Astrocyte (in vitro differentiated cells and primary cell): ENCODE data around the gene SCN2B. TPM values are rescaled to one million over a fixed set of nuclear protein-coding genes. Genes with fewer than 3 reads are reported as not detected.

Source experiments
- DNase-seq: peaks from one replicate; pipeline ENCODE4 v3.0.0-alpha.2; 2010; ENCODE audit warnings: low read depth
- FAIRE-seq: peaks from 2 replicates; lab custom pipeline; 2011; peaks lifted over from hg19 to GRCh38; lab: Jason Lieb, UNC
- H2AFZ ChIP-seq: 2 replicates; pipeline ENCODE4 v1.6.0; 2012; ENCODE audit warnings: low read depth, low read length, inconsistent platforms
- H3K27ac ChIP-seq: 2 replicates; pipeline ENCODE4 v1.5.1; 2011; ENCODE audit warnings: low read depth, low read length, inconsistent platforms
- H3K27me3 ChIP-seq: 2 replicates; pipeline ENCODE4 v1.6.0; 2011; ENCODE audit warnings: low read length, inconsistent platforms; ENCODE audit not compliant: insufficient read depth
- H3K36me3 ChIP-seq: 2 replicates; pipeline ENCODE4 v1.5.1; 2011; ENCODE audit warnings: low read length, inconsistent platforms; ENCODE audit not compliant: insufficient read depth
- H3K4me1 ChIP-seq: 2 replicates; pipeline ENCODE4 v1.5.1; 2011; ENCODE audit warnings: low read length, inconsistent platforms; ENCODE audit not compliant: insufficient read depth
- H3K4me2 ChIP-seq: 2 replicates; pipeline ENCODE4 v1.6.0; 2012; ENCODE audit warnings: low read length, inconsistent platforms
- H3K4me3 ChIP-seq: 2 replicates; pipeline ENCODE4 v1.5.1; 2011; ENCODE audit warnings: low read depth, mild to moderate bottlenecking, low read length, inconsistent platforms; ENCODE audit not compliant: insufficient read depth
- H3K79me2 ChIP-seq: 2 replicates; pipeline ENCODE4 v1.6.0; 2012; ENCODE audit warnings: mild to moderate bottlenecking, low read length, inconsistent platforms; ENCODE audit not compliant: insufficient read depth
- H3K9ac ChIP-seq: 2 replicates; pipeline ENCODE4 v1.6.0; 2012; ENCODE audit warnings: mild to moderate bottlenecking, low read length, inconsistent platforms
- H3K9me3 ChIP-seq: 2 replicates; pipeline ENCODE4 v1.5.1; 2012; ENCODE audit warnings: low read depth, mild to moderate bottlenecking, low read length, inconsistent platforms; ENCODE audit not compliant: insufficient read depth
- H4K20me1 ChIP-seq: 2 replicates; pipeline ENCODE4 v1.6.0; 2012; ENCODE audit warnings: low read length, inconsistent platforms; ENCODE audit not compliant: insufficient read depth
- H3K27ac Mint-ChIP-seq: one replicate; pipeline ENCODE4 v1.8.0; 2021; ENCODE audit warnings: mild to moderate bottlenecking, mixed read lengths; ENCODE audit not compliant: unreplicated experiment
- H3K27me3 Mint-ChIP-seq: one replicate; pipeline ENCODE4 v1.8.0; 2021; ENCODE audit warnings: low read depth, mixed read lengths; ENCODE audit not compliant: unreplicated experiment
- H3K36me3 Mint-ChIP-seq: one replicate; pipeline ENCODE4 v1.8.0; 2021; ENCODE audit warnings: low read depth, mixed read lengths; ENCODE audit not compliant: unreplicated experiment
- H3K4me1 Mint-ChIP-seq: one replicate; pipeline ENCODE4 v1.8.0; 2021; ENCODE audit warnings: low read depth, mixed read lengths; ENCODE audit not compliant: unreplicated experiment
- H3K4me3 Mint-ChIP-seq: one replicate; pipeline ENCODE4 v1.8.0; 2021; ENCODE audit warnings: mild to moderate bottlenecking, moderate library complexity, mixed read lengths; ENCODE audit not compliant: unreplicated experiment
- H3K9me3 Mint-ChIP-seq: one replicate; pipeline ENCODE4 v1.8.0; 2021; ENCODE audit warnings: mild to moderate bottlenecking, mixed read lengths; ENCODE audit not compliant: unreplicated experiment
- EZH2 ChIP-seq: IDR thresholded peaks from 2 replicates; pipeline ENCODE4 v1.6.1; 2012; ENCODE audit warnings: mild to moderate bottlenecking, low read length, inconsistent platforms; ENCODE audit not compliant: insufficient read depth
- total RNA-seq: library from RNA; stranded (reverse); gene quantifications from 2 replicates; pipeline ENCODE4 v1.2.1, GENCODE V29; 2021
- TF ChIP-seq, protein P1 (sequence below): IDR thresholded peaks from 2 replicates; pipeline ENCODE4 v1.5.1; 2011; ENCODE audit warnings: low read depth, mild to moderate bottlenecking, inconsistent platforms, low read length, moderate library complexity; ENCODE audit not compliant: insufficient read depth

SCN2B gene
- total RNA-seq, 1 donor from 2014 or later, result 0.18 TPM

DNA sequence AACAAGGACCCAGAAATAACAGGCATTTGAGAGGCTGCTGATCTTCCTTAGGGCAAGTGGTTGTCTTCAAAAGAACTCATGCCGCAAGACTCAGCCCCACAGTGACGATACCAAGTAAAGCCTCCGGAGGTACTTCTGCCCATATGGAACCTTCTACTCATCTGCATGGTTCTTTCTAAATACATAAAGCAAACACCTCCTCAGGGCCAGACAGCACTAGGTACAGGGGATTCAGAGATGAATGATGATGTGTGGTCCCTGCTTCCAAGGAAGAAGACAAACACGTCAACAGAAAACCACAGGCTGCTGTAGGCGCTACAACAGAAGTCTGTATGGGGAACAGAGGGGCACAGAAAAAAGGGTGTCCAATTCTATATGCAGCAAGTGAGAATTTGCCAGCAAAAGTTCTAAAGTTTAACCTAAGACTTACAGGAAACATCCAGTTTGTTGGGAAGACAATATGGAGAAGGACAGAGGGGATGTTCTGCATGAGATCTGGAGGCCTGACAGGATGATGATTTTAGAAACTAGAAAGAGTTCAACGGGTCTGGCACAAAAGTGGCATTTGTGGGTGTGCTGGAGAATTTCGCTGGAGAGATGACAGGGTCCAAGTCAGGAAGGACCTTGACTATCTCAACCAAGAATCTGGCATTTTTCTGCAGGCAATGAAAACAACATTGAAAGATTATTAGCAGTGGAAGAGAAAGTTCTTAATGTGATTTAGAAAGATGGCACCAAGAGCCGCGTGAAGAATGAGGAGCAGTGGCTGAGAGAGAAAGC lies 24.7 kb upstream of the SCN2B start:
- no peak overlapping the region for H2AFZ ChIP-seq
- H3K79me2 ChIP-seq, result no peaks in the 10 kb centered on the region
- no peak overlapping the region for H3K27ac ChIP-seq
- no peaks in the 10 kb centered on the region for H3K9me3 ChIP-seq
- no peaks in the 10 kb centered on the region for H4K20me1 ChIP-seq
- no peak overlapping the region for H3K9ac ChIP-seq
- Mint-ChIP-seq H3K9me3 (peaks cover 2% of the 10 kb centered on the region), H3K4me1 (no peaks in the 10 kb centered on the region), H3K36me3 (no peaks in the 10 kb centered on the region), H3K27me3 (peaks cover 6% of the 10 kb centered on the region), H3K4me3 (no peak overlapping the region), H3K27ac (no peak overlapping the region)
- peaks cover 17% of the 10 kb centered on the region for H3K27me3 ChIP-seq
- H3K4me1 ChIP-seq, result no peaks in the 10 kb centered on the region
- TF ChIP-seq EZH2, result no peak
- TF ChIP-seq, protein P1, sequence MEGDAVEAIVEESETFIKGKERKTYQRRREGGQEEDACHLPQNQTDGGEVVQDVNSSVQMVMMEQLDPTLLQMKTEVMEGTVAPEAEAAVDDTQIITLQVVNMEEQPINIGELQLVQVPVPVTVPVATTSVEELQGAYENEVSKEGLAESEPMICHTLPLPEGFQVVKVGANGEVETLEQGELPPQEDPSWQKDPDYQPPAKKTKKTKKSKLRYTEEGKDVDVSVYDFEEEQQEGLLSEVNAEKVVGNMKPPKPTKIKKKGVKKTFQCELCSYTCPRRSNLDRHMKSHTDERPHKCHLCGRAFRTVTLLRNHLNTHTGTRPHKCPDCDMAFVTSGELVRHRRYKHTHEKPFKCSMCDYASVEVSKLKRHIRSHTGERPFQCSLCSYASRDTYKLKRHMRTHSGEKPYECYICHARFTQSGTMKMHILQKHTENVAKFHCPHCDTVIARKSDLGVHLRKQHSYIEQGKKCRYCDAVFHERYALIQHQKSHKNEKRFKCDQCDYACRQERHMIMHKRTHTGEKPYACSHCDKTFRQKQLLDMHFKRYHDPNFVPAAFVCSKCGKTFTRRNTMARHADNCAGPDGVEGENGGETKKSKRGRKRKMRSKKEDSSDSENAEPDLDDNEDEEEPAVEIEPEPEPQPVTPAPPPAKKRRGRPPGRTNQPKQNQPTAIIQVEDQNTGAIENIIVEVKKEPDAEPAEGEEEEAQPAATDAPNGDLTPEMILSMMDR, result no peak
- no peak overlapping the region for H3K4me3 ChIP-seq
- no peak overlapping the region for H3K4me2 ChIP-seq
- no peaks in the 10 kb centered on the region for H3K36me3 ChIP-seq
- DNase-seq (no peak), FAIRE-seq (no peak)

DNA sequence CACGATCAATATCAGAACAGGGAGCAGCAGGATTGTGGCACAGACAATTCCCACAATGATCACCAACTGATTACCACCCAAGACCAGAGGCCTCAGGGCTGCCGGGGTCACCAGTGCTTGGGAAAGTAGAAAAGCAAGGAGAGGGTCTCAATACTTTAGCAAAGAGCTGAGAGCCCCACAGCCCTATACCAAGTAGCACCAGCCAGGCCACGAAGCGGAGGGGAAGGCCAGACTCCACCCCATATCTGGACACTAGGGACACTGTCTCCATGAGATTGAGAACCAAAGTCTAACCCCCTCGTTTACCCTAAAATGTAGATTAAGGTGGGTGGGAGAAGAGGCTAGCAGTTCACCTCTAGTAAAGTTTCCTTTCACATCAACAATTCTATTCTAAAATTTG lies 24.1 kb upstream of the SCN2B start:
- Histone ChIP-seq H3K4me3 (no peak overlapping the region), H3K36me3 (no peaks in the 10 kb centered on the region), H3K79me2 (no peaks in the 10 kb centered on the region), H4K20me1 (no peaks in the 10 kb centered on the region), H3K27ac (no peak overlapping the region), H2AFZ (no peak overlapping the region), H3K27me3 (peaks cover 11% of the 10 kb centered on the region), H3K9me3 (no peaks in the 10 kb centered on the region), H3K9ac (no peak overlapping the region), H3K4me2 (no peak overlapping the region), H3K4me1 (no peaks in the 10 kb centered on the region)
- Mint-ChIP-seq H3K27me3 (peaks cover 2% of the 10 kb centered on the region), H3K27ac (no peak overlapping the region), H3K4me1 (peaks cover 2% of the 10 kb centered on the region), H3K9me3 (no peaks in the 10 kb centered on the region), H3K4me3 (no peak overlapping the region), H3K36me3 (no peaks in the 10 kb centered on the region)
- FAIRE-seq (no peak), DNase-seq (no peak)
- TF ChIP-seq EZH2, result no peak
- TF ChIP-seq, protein P1, result no peak

DNA sequence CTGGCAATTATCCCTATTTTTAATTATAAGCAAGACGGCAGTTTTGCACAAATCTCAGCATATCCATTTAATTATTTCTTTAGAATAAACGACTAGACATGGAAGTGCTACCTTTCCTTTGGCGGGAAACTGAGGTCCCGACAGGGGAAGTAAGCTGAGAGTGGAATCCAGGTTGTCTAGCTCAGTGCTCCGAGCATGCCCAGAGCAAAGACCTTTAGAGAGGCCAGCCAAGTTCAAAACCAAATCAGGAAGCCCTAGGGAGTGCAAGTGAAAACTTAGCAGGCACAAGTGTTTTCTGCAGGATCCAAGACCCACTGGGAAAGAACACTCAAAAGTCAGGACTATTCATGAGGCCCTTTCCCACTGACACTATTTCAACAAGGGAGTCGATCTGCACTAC lies 22.7 kb upstream of the SCN2B start:
- Mint-ChIP-seq H3K4me3 (no peak overlapping the region), H3K36me3 (no peaks in the 10 kb centered on the region)
- no peak for TF ChIP-seq EZH2
- TF ChIP-seq, protein P1, result no peak

More for the DNA sequence above, 22.7 kb upstream of the SCN2B start:
- Histone ChIP-seq H3K4me3 (no peak overlapping the region), H3K27ac (no peak overlapping the region), H2AFZ (no peak overlapping the region), H4K20me1 (no peaks in the 10 kb centered on the region), H3K79me2 (no peaks in the 10 kb centered on the region), H3K4me2 (no peak overlapping the region), H3K9ac (no peak overlapping the region), H3K9me3 (no peaks in the 10 kb centered on the region), H3K36me3 (no peaks in the 10 kb centered on the region), H3K27me3 (peaks cover 7% of the 10 kb centered on the region), H3K4me1 (no peaks in the 10 kb centered on the region)
- DNase-seq (no peak), FAIRE-seq (no peak)
- Mint-ChIP-seq H3K9me3 (no peaks in the 10 kb centered on the region), H3K27me3 (peaks cover 2% of the 10 kb centered on the region), H3K4me1 (peaks cover 13% of the 10 kb centered on the region), H3K27ac (no peak overlapping the region)
